HG02623 (cell line): ENCODE measurements around the gene CSF2RB.
"Not testable (repeated sequence)": the region's sequence is repeated elsewhere in the genome, so short reads cannot be mapped to it uniquely, and the experiment has no call there.

Experiments used
- ATAC-seq: cut with Tn5 transposase; IDR thresholded peaks from one replicate; pipeline ENCODE4 v1.9.1; 2021; ENCODE audit warnings: moderate library complexity; ENCODE audit not compliant: unreplicated experiment

CSF2RB gene

DNA sequence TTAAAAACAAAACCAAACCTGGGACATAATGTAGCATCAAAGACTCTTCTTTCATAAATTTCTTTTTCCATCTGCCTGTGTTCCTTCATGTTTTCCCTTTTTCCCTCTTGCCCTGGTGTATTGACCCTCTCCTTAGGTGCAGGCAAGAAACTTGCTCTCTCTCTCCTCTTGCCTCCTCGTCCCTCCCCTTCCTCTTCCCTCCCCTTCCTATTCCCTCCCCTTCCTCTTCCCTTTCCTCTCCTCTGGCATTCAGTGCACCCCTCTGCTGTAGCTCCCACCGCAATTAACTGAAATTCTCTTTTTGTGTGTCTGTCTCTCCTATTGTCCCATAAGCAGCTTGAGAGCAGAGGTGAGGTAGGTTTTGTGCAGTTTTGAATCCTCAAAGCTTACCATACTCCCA, 49.9 kb downstream of the CSF2RB start:
- no peak for ATAC-seq

DNA sequence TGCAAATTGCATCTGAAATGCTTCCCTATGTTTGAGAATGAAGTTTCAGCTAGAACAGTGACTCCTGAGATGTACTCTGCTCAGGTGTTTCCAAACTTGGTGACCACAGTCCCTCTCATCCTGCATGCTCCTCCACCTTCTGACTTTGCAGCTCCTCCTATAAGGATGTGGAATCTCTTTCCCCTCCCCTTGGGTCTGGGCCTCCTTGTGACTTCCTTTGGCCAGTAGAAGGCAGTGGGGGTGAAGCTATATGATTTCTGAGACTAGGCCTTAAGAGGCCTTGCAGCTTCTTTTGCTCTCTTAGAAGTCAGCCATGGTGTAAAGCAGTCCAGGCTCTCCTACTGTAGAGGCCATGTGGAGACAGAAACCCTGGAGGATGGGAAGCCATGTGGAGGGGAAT, 50.7 kb downstream of the CSF2RB start:
- ATAC-seq = no peak

DNA sequence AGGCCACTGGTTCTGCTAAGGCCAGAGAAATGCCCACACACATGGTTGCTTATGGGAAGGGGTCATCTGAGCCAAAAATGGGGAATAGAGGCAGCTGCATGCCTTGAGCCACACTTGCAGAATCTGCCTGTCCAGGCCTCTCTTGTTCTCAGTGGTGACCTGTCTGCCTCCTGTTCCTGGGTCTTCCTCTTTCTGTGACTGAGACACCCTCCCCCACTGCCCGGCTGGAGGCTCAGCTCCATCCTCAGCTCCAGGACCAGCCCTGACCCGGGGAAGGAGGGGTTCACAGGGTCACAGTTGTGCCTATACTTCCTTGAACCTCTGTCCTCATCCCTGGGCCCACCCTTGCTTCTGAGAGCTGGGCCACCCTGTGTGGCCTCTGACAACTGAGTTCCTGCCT, 52.3 kb downstream of the CSF2RB start:
- ATAC-seq = no peak

DNA sequence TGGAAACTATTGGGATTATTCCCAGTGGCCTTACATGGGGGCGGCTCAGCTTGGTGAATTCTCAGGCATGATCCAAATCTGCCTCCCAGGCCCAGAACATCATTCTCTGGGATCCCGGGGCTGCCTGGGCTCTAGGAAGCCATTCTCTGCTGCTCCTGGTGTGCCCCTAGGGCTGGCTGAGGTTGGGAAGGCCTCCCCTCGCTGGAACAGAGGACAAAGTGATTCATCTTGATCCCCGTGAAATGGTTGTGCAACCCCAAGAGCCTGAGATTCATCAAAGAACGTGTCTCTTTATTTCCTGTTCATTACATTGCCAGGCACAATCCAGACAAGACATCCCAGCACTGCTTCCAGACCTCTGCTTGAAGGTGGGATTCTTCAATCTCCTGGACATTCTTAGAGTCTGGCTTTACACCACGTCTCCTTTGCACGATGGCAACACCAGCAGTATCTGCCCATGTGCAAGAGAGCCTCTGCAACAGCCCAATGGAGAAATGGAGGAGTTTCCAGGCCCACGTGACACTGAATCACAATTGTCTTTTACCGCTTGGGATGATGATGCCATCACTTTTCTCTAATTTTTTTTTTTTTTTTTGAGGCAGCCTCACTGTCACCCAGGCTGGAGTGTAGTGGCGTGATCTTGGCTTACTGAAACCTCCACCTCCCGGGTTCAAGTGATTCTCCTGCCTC, 53.6 kb downstream of the CSF2RB start:
- ATAC-seq = no peak

DNA sequence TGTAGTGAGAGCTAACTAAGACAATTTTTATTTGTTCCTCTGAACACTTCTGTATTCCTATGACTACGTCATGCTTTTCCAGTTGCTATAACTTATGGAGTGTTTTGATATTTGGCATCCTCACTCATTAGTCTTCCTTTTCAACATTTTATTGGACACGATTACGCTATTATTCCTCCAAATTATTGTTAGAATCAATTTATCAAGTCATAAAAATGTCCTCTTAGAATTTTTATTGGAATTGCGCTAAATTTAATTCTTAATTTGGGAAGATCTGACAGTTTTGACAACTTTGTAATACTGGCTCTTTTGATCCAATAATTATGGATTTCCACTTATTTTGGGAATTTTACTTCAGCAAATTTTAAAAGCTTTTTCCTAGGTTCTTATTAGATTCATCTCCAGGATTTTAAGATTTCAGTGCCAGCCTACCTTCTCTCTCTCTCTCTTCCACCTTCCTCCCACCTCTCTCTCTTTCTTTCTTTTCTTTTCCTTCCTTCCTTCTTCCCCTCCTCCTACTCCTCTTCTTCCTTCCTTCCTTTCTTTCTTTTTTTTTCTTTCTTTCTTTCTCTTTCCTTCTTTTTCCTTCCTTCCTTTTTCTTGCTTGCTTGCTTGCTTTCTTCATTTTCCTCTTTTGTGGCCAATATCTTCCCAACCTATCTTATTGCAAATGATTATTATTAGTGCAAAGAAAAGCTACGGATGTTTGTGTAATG, 55.0 kb downstream of the CSF2RB start:
- no peak for ATAC-seq

DNA sequence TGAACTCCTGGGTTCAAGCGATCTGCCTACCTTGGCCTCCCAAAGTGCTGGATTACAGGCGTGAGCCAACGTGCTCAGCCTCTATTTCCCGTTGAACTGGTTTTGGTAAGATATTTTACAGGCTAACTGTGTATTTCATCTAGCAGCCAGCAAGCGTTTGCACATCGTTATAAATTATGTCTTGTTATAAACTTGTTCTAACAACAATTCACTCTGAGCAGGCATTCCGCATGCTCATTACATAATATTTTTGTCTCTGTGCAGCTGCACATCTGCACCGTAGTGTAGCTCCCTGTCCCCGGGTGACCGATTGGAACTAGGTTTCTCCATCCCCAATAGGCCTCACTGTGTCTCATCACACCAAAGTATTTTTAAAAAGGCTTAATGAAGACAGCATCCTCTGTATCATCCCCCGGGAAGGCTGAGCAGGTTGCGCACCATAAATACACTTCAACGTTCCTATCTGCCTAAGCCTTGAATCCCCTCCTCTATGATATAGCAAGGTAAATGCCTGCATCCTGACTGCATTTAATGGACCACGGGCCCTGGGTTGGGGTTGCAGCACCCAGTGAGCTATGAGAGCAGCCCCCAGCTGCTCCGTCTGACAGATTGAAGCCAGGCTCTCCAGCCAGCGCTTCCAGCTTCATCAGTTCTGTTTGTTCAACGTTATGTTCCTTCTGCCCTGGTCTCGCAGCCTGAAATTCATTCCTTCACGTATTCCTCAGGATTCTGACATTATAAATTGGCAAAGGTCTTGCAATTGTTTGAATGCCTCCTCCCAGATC, 58.1 kb downstream of the CSF2RB start:
- no peak for ATAC-seq

DNA sequence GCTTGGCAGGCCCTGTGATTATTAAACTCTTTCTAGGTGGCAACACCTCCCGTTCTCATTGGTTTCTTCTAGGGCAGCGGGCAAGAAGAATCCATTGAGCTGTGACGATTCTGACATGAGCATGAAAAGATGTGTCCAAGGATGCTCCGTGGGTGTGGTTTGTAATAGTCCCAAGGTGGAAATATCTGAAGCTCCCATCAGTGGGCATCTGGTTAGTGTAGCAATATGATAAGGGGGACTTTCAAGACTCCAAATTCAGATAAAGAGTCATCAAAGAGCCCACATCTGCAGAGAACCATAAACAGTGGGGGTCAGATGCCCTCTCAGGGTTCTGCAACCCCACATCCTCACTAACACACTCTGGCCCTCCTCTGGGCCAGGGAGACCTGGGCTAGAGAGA, 63.2 kb downstream of the CSF2RB start:
- ATAC-seq = no peak

DNA sequence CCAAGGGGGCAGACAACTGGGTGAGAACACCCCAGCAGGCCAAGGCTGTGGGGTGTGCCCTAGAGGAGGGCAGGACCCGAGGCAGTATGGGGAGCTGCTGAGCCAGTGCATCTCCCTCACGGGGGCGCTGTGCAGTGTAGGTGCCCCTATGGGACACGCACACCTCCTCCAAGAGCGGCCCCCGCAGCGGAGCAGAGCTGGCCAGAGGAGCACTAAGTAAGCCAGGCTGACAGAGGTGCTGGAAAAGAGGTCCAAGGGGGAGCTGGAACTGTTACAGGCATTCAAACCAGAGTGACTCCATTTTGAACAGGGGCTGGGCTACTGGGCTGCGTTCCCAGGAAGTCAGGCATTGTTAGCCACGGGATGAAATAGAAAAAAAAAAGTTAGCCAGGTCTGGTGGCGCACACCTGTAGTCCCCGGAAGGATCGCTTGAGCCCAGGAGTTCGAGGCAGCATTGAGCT, 64.0 kb downstream of the CSF2RB start:
- peak; percentile 53 for ATAC-seq

DNA sequence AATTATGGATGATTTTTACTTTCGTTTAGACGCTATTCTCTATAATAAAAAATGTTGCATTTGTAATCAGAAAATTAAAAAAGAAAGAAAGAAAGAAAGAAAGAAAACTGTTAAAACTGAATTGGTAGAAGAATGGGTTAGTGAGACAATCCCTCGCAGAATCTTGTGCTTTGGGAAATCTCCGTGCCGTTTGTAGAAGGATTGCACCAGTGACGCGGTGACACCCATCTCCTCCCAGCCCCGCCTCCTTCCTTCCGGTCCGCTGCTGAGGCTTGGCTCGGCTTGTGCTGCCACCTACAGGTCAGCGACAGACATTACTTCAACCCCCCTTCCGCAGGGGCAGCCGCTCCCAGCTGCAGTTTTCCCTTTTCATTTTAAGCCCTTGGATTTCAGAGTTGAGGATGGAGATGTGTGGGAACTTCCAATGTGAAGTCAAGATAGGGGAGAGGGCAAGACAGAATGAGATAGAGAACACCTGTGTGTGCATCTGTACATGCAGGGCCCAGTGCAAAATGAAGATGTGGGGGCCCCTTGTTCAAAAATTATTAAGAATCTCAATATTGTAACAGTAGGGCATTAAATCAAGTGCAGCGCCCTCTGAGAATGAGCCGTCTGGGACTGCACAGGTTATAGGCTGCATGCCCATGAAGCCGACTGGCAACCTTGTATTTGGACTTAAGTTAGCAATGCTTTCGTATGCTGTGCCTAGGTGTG, 64.7 kb downstream of the CSF2RB start:
- ATAC-seq = no peak

DNA sequence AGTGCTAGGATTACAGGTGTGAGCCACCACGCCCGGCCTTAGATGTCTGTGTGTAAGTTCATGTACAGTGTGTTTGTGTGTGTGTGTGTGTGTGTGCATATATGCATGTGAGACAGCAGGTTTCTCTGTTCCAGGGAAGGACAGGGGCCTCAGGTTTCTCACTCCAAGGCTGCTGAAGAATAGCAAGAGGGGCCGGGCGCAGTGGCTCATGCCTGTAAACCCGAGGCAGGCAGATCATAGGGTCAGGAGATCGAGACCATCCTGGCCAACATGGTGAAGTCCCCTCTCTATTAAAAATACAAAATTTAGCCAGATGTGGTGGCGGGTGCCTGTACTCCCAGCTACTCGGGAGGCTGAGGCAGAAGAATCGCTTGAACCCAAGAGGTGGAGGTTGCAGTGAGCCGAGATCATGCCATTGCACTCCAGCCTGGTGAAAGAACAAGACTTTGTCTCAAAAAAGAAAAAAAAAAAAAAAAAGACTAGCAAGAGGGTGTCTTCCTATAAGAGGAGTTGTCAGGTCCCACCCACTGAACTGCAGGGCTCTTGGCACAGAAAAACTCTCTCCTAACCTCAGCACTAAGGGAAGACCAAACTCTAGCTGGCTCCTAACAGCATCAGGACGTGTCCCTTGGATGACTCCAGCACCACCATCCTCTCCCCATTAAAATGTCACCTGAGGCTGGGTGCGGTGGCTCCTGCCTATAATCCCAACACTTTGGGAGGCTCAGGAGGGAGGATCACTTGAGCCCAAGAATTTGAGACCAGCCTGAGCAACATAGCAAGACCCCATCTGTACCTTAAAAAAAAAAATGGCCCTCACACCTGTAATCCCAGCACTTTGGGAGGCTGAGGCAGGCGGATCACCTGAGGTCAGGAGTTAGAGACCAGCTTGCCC, 65.8 kb downstream of the CSF2RB start:
- no peak for ATAC-seq

DNA sequence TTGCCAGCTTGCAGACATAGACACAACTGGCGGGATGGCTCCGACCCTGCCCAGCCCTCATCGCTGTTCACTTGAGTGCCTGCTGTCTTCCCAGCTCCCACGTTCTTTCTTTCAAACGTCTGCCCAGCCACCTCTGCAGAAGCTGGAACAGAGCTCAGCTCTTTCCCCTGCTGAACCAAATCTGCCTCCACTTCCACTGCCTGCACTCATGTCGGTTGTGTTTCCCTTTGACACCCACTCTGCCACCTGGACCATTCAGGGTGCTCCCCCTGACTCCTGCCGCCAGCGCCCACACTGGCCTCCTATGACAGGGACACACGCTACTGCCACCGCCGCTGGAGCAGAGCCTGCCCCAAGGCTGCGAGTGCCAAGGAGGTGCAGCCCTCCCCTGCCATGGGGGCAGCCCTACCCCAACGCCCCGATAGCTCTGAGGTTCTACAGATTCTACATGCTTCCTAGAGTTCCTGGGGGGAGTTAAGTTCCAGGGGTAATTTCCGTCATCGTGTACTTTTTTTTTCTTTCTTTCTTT, 67.9 kb downstream of the CSF2RB start:
- ATAC-seq = no peak

DNA sequence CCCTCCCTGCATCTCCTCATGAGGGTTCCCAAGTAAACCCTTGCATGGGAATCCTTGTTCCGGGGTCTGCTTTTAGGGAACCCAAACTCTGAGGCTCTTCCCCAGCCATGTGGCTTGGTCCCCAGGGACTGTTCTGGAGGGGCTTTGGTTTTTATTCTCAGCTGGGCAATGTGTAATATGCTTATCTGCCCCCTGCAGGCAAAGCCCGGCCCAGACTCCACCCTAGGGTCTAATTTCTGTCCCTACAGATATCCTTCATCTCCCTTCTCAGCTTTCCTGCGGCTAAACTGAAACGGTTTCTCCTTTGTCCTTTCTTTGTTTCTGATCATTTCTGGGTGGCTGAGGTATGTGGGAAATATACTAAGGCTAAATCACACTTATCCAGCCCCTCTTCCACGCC, 68.7 kb downstream of the CSF2RB start:
- ATAC-seq = no peak

DNA sequence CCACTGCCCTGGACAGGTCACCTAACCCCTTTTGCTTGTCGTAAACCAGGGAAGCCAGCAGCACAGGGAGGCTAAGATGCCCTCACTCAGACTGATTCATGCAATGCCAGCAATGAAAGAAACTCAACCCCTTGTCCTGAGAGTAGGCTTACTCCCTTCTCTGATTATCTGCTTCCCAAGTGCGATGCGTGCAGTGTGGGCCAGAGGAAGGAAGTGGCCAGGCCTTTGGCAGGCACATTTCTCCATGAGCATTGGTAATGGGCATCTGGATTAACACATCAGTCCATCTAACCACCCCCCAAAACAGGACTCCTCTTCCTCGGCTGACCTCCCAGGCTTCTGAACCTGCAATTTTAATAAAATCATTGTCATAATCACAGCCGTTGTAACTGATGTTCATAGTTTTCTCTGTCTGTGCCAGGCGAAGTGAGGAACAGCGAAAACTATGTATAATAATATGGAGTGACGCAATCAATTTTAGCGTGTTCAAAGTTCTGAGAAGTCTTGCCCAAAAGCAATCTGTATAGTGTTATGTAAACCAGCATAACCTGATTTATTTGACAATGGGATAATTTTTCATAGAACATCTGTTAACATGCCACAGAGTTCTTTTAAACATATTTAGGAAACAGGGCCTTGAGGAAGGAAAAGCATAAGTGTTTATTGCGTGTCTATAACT, 71.9 kb downstream of the CSF2RB start:
- no peak for ATAC-seq

DNA sequence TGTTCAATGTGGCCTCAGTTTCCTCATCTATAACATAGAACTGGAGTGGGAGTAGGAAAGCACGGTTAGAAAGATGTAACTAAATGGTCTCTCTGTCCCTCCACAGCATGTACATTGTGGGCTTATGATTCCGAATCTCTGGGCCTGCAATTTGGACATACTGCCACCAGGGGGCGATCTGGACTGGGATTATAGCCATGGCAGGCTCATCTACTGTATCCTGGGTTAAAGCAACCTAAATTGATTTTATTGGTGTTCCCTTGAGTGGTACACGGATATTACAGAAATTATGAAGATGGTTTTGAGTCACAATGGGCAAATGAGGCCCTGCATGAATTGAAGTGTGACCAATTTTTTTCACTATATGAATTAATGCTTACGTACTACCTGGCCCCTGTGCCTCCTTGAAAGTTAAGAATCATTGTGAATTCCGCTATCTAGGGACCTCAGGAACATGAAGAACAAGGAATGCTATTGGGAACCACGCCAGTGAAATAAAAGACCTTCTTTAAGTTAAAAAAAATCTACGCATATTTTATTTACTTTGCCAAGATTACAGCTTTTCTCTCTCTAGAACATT, 72.9 kb downstream of the CSF2RB start:
- no peak for ATAC-seq

DNA sequence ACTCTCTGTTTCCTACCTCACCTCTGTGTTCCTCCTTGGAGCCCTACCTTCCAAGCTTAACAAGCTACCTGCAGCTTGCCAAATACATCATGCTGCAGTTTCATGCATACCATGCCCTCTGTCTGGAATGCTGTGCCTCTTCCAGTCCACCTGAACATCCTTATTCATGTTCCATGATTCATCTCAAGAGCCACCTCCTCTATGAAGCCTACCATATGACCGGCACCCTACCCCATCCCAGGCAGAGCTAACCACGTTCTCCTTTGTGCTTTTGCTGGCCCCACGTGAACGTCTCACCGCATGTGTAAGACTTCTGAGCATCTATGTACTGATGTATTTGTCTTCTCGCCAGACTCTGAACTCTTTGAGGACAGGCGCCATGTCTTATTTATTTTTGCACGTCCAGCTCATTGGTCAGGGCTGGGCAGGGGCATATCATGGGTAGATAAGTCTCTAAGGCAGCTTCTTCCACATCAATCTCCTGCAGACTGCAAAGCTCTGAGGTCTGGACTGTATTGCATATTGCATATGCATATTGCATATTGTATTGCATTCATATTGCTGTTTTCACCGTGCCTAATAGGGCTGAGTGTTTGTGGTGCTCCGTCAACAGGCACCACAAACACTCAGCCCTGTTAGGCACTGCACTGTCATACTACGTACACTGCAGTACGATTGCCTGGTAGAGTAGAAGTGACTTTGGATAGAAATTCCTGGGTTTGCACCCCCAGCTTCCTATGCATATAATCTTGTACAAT, 74.8 kb downstream of the CSF2RB start:
- no peak for ATAC-seq

DNA sequence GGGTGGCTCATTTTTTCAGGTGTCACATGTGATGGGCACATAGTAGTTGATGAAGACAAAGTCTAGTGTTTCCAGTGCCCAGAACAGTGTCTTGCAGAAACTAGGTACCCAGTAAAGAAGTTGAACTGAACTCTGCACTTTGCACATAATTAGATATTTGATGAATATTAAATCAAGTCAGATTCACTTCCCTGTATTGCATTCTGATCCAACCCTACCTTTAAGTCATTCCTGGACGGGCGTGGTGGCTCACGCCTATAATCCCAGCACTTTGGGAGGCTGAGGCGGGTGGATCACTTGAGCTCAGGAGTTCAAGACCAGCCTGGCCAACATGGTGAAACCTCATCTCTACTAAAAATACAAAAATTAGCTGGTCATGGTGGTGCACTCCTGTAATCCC, 75.6 kb downstream of the CSF2RB start:
- ATAC-seq = not testable (repeated sequence)
